KOPT-K1 (cell line): ENCODE data around the gene MALT1.
"Not testable (repeated sequence)": the region's sequence is repeated elsewhere in the genome, so short reads cannot be mapped to it uniquely, and the experiment has no call there.

Experiments
- H3K27ac ChIP-seq: fragments of 200-600 bp; sonication (generic); 2 replicates; pipeline ENCODE4 v1.5.1; 2016; ENCODE audit warnings: antibody characterized with exemption, mild to moderate bottlenecking, low read depth, low read length; ENCODE audit not compliant: poor library complexity, severe bottlenecking
- H3K36me3 ChIP-seq: fragments of 200-600 bp; sonication (generic); 2 replicates; pipeline ENCODE4 v1.5.1; 2017; ENCODE audit warnings: antibody characterized with exemption, mild to moderate bottlenecking, low read length, moderate library complexity; ENCODE audit not compliant: insufficient read depth
- H3K9me3 ChIP-seq: fragments of 200-600 bp; sonication (generic); 2 replicates; pipeline ENCODE4 v1.5.1; 2017; ENCODE audit warnings: antibody characterized with exemption, low read length, mild to moderate bottlenecking; ENCODE audit not compliant: insufficient read depth, poor library complexity, severe bottlenecking

Gene MALT1

GRCh38 chr18:58671111-58671631 is at the start of gene MALT1:
Gene MALT1 (plus strand): TSS chr18:58671465. CDS start chr18:58671644, 179 bp downstream.
- Histone ChIP-seq H3K36me3 (no peaks in the 10 kb centered on the region), H3K27ac (peak within 1 kb of the TSS; percentile 74), H3K9me3 (no peaks in the 10 kb centered on the region)

GRCh38 chr18:58624011-58624410 is 47.3 kb upstream of the MALT1 start:
- H3K27ac ChIP-seq = no peak overlapping the region
- no peaks in the 10 kb centered on the region for H3K36me3 ChIP-seq
- H3K9me3 ChIP-seq = no peaks in the 10 kb centered on the region

- no peaks in the 10 kb centered on the region for H3K36me3 ChIP-seq
- H3K27ac ChIP-seq = no peak overlapping the region
Measured at GRCh38 chr18:58625839-58626238, 45.4 kb upstream of the MALT1 start.

GRCh38 chr18:58630071-58630470 is 41.2 kb upstream of the MALT1 start:
- Histone ChIP-seq H3K9me3 (no peaks in the 10 kb centered on the region), H3K27ac (no peak overlapping the region), H3K36me3 (no peaks in the 10 kb centered on the region)

More at GRCh38 chr18:58625839-58626238, 45.4 kb upstream of the MALT1 start:
- H3K9me3 ChIP-seq = no peaks in the 10 kb centered on the region

GRCh38 chr18:58631301-58631700 is 40.0 kb upstream of the MALT1 start:
- H3K9me3 ChIP-seq = no peaks in the 10 kb centered on the region
- no peaks in the 10 kb centered on the region for H3K36me3 ChIP-seq
- no peak overlapping the region for H3K27ac ChIP-seq

GRCh38 chr18:58632552-58632951 is 38.7 kb upstream of the MALT1 start:
- H3K27ac ChIP-seq = no peak overlapping the region
- no peaks in the 10 kb centered on the region for H3K36me3 ChIP-seq
- no peaks in the 10 kb centered on the region for H3K9me3 ChIP-seq

- no peaks in the 10 kb centered on the region for H3K36me3 ChIP-seq
- H3K27ac ChIP-seq = no peak overlapping the region
Measured at GRCh38 chr18:58633874-58634273, 37.4 kb upstream of the MALT1 start.

GRCh38 chr18:58635891-58636290 is 35.4 kb upstream of the MALT1 start:
- Histone ChIP-seq H3K9me3 (no peaks in the 10 kb centered on the region), H3K27ac (no peak overlapping the region), H3K36me3 (no peaks in the 10 kb centered on the region)

More at GRCh38 chr18:58633874-58634273, 37.4 kb upstream of the MALT1 start:
- no peaks in the 10 kb centered on the region for H3K9me3 ChIP-seq

- no peaks in the 10 kb centered on the region for H3K9me3 ChIP-seq
- no peaks in the 10 kb centered on the region for H3K36me3 ChIP-seq
- no peak overlapping the region for H3K27ac ChIP-seq
Measured at GRCh38 chr18:58637197-58637596, 34.1 kb upstream of the MALT1 start.

- Histone ChIP-seq H3K36me3 (no peaks in the 10 kb centered on the region), H3K27ac (no peak overlapping the region), H3K9me3 (no peaks in the 10 kb centered on the region)
Measured at GRCh38 chr18:58637946-58638345, 33.3 kb upstream of the MALT1 start.

GRCh38 chr18:58638441-58638840 is 32.8 kb upstream of the MALT1 start:
- Histone ChIP-seq H3K27ac (no peak overlapping the region), H3K9me3 (no peaks in the 10 kb centered on the region), H3K36me3 (no peaks in the 10 kb centered on the region)

GRCh38 chr18:58639237-58639636 is 32.0 kb upstream of the MALT1 start:
- Histone ChIP-seq H3K36me3 (no peaks in the 10 kb centered on the region), H3K27ac (no peak overlapping the region), H3K9me3 (no peaks in the 10 kb centered on the region)

GRCh38 chr18:58639751-58640427 is 31.4 kb upstream of the MALT1 start:
- H3K9me3 ChIP-seq = no peaks in the 10 kb centered on the region
- no peaks in the 10 kb centered on the region for H3K36me3 ChIP-seq
- H3K27ac ChIP-seq = no peak overlapping the region

- Histone ChIP-seq H3K36me3 (no peaks in the 10 kb centered on the region), H3K9me3 (no peaks in the 10 kb centered on the region), H3K27ac (no peak overlapping the region)
Measured at GRCh38 chr18:58640428-58640805, 30.8 kb upstream of the MALT1 start.

GRCh38 chr18:58640891-58641610 is 30.2 kb upstream of the MALT1 start:
- Histone ChIP-seq H3K36me3 (no peaks in the 10 kb centered on the region), H3K9me3 (no peaks in the 10 kb centered on the region), H3K27ac (no peak overlapping the region)

- H3K36me3 ChIP-seq, H3K27ac ChIP-seq, H3K9me3 ChIP-seq: not testable (repeated sequence)
Measured at GRCh38 chr18:58643557-58643956, 27.7 kb upstream of the MALT1 start.
